Panc1 (cell line): ENCODE data around the gene HLA-DRA. TPM values are rescaled to one million over a fixed set of nuclear protein-coding genes. Genes with fewer than 3 reads are reported as not detected.

ENCODE experiments used
- ATAC-seq: fragments of 200-7000 bp; cut with Tn5 transposase; 2 replicates; pipeline ENCODE4 v1.9.1; 2020; ENCODE audit warnings: mild to moderate bottlenecking, moderate library complexity
- BruUV-seq: library from RNA; stranded (reverse); fragments of 400-500 nt; replicated peaks from 2 replicates; lab custom pipeline; 2021; lab: Mats Ljungman, UMichigan
- CTCF ChIA-PET: fragments of 300-600 bp; sonication (Branson Sonifier 250); formaldehyde crosslinking; loops from one replicate; lab custom pipeline; 2022; ENCODE audit warnings: antibody characterized with exemption; lab: Charles Lee
- POLR2A ChIA-PET: fragments of 300-600 bp; sonication (Branson Sonifier 250); formaldehyde crosslinking; loops from one replicate; lab custom pipeline; 2022; ENCODE audit warnings: antibody characterized with exemption; lab: Charles Lee
- DNase-seq: peaks from one replicate; pipeline ENCODE4 v3.0.0-alpha.2; 2010; ENCODE audit warnings: low read depth, low spot score
- H3K27ac ChIP-seq: 2 replicates; pipeline ENCODE4 v1.5.1; 2011; ENCODE audit warnings: mild to moderate bottlenecking, low read length, inconsistent platforms
- H3K27me3 ChIP-seq: fragments of 200-500 bp; sonication (Bioruptor generic); 2 replicates; pipeline ENCODE4 v1.6.0; 2014; ENCODE audit warnings: low read length, inconsistent platforms; ENCODE audit not compliant: control insufficient read depth, insufficient read depth
- H3K36me3 ChIP-seq: fragments of 200-500 bp; sonication (Bioruptor generic); 2 replicates; pipeline ENCODE4 v1.5.1; 2014; ENCODE audit warnings: inconsistent platforms, mild to moderate bottlenecking, low read length, moderate library complexity; ENCODE audit not compliant: control insufficient read depth, insufficient read depth
- H3K4me1 ChIP-seq: 2 replicates; pipeline ENCODE4 v1.5.1; 2011; ENCODE audit warnings: inconsistent platforms, mild to moderate bottlenecking, low read length, moderate library complexity; ENCODE audit not compliant: control insufficient read depth, insufficient read depth
- H3K4me3 ChIP-seq, 2 experiments: 2 replicates each; pipeline ENCODE4 v1.5.1; 2011 to 2012; ENCODE audit warnings: low read depth in 2 of 2, low read length in 2 of 2, mild to moderate bottlenecking in 2 of 2, inconsistent platforms in 1 of 2, moderate library complexity in 1 of 2
- H3K9me3 ChIP-seq: fragments of 200-500 bp; sonication (Bioruptor generic); 2 replicates; pipeline ENCODE4 v1.5.1; 2014; ENCODE audit warnings: low read depth, mild to moderate bottlenecking, inconsistent platforms, low read length, moderate library complexity; ENCODE audit not compliant: control insufficient read depth, insufficient read depth
- CTCF ChIP-seq: fragments of 450-650 bp; IDR thresholded peaks from 2 replicates; pipeline ENCODE4 v1.5.1; 2017; ENCODE audit warnings: mild to moderate bottlenecking
- POLR2AphosphoS5 ChIP-seq: IDR thresholded peaks from 2 replicates; pipeline ENCODE4 v1.6.1; 2012; ENCODE audit warnings: mild to moderate bottlenecking, low read depth, low read length, moderate library complexity
- REST ChIP-seq, 2 experiments: IDR thresholded peaks; 2 replicates each; pipeline ENCODE4 v1.6.1; 2011 to 2012; ENCODE audit warnings: low read depth in 2 of 2, control low read depth in 1 of 2, low read length in 1 of 2, mild to moderate bottlenecking in 1 of 2, moderate library complexity in 1 of 2; ENCODE audit not compliant: insufficient read depth in 1 of 2
- SIN3A ChIP-seq: IDR thresholded peaks from 2 replicates; pipeline ENCODE4 v1.6.1; 2012; ENCODE audit warnings: low read depth, mild to moderate bottlenecking, low read length, moderate library complexity, borderline replicate concordance; ENCODE audit not compliant: insufficient read depth
- TCF7L2 ChIP-seq: IDR thresholded peaks from 2 replicates; pipeline ENCODE4 v1.6.1; 2011; ENCODE audit warnings: mild to moderate bottlenecking, low read depth, low read length, inconsistent platforms
- in situ Hi-C: cut with HindIII; loops from 2 replicates; pipeline ENCODE4 v1.10.0; 2016; ENCODE audit warnings: low sequenced_read_pairs, low pct_unique_long_range_greater_than_20kb
- intact Hi-C: fragments of 100-400 bp; cut with micrococcal nuclease; formaldehyde crosslinking; loops from one replicate; pipeline ENCODE4 v1.10.0; 2022; ENCODE audit not compliant: unreplicated experiment
- total RNA-seq: library from RNA; stranded (reverse); gene quantifications from one replicate; pipeline ENCODE4 v1.2.1, GENCODE V29; 2021; ENCODE audit not compliant: unreplicated experiment

The HLA-DRA gene
- total RNA-seq, 1 experiment from 2014 or later: 1.7 TPM

GRCh38 chr6:32427218-32427617 lies 12.5 kb upstream of the HLA-DRA start:
- no peaks in the 10 kb centered on the region for H3K9me3 ChIP-seq
- ATAC-seq (no peak), DNase-seq (no peak)
- in situ Hi-C loops: no loop called here
- no peak overlapping the region for H3K4me3 ChIP-seq
- ChIA-PET POLR2A (no interaction called here), CTCF (no interaction called here)
- peaks cover 14% of the 10 kb centered on the region for H3K27me3 ChIP-seq
- TF ChIP-seq SIN3A: no peak
- no peak for TF ChIP-seq POLR2AphosphoS5
- TF ChIP-seq CTCF: no peak
- no peak for TF ChIP-seq TCF7L2
- TF ChIP-seq REST (IDR thresholded peaks at IDR 0.05; ENCODE audit: insufficient read depth in 1 of 2, low read depth in 2 of 2, low read length in 1 of 2): no peak
- no peaks in the 10 kb centered on the region for H3K4me1 ChIP-seq
- BruUV-seq: no TSS peak
- intact Hi-C loops: no loop called here
- H3K27ac ChIP-seq: no peak overlapping the region
- no peaks in the 10 kb centered on the region for H3K36me3 ChIP-seq

DNA sequence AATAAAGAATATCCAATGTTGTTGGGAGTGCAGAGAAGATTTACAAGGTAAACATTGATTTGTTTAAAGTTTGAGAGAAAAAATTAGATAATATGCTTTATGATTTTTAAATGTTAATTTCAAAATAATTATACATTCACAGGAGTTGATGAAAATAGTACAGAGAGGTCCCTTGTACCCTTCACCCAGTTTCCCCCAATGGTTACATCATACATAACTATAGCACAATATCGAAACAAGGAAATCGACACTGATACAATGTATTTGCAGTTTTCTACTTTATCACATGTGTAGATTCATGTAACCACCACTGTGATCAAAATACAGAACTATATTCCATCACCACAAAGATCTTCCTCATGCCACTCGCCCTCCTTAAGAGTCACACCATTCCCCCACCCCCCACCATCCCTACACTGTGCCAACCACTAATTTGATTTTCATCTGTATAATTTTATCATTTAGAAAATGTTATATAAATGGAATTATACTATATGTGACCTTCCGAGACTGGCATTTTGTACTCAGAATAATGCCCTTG lies 11.7 kb upstream of the HLA-DRA start:
- Histone ChIP-seq H3K27me3 (peaks cover 17% of the 10 kb centered on the region), H3K36me3 (no peaks in the 10 kb centered on the region), H3K4me1 (no peaks in the 10 kb centered on the region), H3K9me3 (no peaks in the 10 kb centered on the region), H3K4me3 (no peak overlapping the region), H3K27ac (no peak overlapping the region)
- no peak for DNase-seq
- no peak for TF ChIP-seq CTCF
- no peak for TF ChIP-seq TCF7L2
- no peak for TF ChIP-seq SIN3A
- no peak for TF ChIP-seq REST (IDR thresholded peaks at IDR 0.05; ENCODE audit: insufficient read depth in 1 of 2, low read depth in 2 of 2, low read length in 1 of 2)
- no peak for TF ChIP-seq POLR2AphosphoS5
- ChIA-PET POLR2A (no interaction called here), CTCF (no interaction called here)
- no peak for ATAC-seq
- no TSS peak for BruUV-seq
- intact Hi-C loops (no loop called here), in situ Hi-C loops (no loop called here)
